Activated T-helper 9 cell treated with anti-CD3 and anti-CD28 coated beads, Interleukin-2, amount 50 U/mL, for 16 hours (primary cell): ENCODE data around the gene TLE4.
A peak's percentile ranks its signal among the peaks of the same experiment; 100 is the strongest.

ENCODE experiments used
- DNase-seq: peaks from one replicate; pipeline ENCODE4 v3.0.0-alpha.2; 2020; ENCODE audit warnings: low read depth

TLE4 gene

DNA sequence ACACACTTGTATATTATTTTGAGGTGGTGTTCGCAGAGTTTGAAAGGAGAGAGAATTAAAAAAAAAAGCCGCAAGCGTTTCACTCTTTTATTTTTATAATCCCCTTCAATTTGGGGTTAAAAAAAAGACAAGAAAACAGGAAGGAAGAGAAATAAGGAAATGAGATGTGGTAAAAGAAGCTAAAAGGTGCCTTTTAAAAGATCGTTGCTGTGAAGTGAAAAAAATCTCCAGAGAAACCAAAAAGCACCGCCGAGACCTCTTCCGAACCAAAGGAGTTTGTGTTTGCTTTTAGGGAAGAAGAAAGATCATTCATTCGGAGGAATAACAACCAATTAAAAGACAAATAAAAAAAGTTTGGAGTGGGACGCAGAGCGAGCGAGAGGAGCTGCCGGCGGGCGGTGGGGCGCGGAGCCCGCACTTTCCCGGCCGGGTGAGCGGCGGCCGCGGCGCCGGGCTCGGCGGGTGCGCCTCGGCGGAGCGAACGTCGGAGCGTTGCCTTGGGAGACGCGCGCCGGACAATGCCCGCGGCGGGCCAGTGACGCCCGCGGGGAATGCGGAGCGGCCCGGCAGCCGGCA, 355 bp downstream of the TLE4 start:
- DNase-seq = no peak

DNA sequence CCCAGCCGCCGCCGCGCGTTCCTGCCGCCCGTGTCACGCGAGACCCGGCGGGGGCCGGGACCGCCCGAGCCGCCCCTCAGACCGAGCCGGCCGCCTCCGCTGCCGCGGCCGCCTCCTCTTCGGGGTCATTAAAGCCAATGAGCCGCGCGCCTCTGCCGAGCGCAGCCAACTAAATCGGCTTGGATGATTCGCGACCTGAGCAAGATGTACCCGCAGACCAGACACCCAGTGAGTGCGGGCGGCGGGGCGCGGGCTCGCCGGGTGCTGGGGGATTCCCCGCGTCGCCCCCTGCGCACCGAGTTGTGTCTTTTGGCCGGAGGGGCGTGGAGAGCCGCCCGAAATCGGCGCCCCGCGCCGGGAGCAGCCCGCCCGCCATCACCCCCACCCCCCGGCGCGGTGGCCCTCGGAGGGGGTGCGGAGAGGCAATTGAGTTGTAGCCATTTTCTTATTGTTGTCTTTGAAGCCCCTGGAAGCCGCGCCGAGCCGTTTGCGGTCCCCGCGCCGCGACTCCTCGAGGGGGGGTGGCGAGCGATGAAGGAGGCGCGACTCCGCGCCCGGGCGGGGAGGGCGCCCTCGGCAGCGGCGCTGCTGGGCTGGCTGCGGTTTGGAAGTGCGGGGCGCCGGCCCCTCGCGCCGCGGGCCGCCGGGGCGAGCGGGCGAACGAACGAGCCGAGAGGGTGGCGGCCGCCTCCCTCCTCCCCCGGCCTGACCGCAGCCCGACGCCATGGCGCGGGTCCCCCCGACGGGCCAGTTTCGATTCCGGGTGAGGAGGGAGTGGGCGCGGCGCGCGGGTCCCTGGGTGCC, 1.0 kb downstream of the TLE4 start:
- peak; percentile 53 for DNase-seq

DNA sequence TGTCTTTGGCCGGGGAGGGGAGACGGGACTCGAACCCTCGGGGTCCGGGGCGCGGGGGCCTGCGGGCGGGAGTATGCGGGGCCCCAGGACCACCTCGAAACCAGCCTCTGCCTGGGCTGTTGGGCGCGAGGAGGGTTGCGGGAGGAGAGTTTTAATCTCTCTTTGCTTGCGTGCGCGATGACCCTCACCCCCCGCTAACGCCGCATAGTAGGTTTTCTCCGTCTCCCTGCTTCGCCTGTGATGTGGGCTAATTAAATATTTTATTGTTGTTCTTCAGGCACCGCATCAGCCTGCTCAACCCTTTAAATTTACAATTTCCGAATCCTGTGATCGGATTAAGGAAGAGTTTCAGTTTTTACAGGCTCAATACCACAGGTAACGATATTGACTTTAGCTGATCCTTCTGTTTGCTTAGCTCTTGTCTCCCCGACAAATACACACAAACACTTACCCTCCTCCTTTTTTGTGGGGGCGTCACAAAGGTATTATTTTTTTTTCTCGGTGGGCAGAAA, 1.7 kb downstream of the TLE4 start:
- DNase-seq = no peak

DNA sequence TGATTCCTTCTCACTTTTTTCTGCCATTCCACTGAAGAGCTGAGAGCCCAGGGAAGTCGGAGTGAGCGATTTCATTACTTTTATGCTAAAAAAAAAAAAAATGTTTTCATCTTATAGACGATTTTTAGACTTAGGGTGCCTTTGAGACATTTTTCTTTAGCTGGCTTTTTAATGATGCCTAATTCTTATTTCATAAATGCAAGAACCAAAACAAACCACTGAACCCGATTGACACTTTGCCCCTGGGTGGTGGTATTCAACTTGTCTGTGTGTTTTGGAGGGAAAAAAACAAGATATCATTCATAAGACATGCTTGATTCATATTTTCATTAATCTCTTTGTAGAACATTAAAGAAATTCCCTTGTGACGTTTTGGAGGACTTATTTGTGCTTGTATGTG, 2.4 kb downstream of the TLE4 start:
- DNase-seq = no peak

DNA sequence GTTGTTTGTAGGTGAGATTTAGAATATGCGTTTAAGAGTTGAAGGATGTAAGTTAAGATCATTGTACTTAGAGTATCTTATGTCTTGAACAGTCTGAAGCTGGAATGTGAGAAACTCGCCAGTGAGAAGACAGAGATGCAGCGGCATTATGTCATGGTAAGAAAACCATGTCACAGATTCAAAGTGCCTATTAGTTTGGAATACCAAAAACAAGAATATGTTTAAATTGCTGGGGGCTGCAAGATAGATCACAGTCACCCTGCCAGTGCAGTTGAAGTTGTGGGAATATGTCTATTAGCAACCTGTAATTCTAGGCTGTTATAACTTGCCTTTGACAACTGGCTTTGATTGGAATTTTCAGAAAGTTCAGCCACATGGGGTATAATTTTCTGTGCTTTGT, 3.0 kb downstream of the TLE4 start:
- no peak for DNase-seq

DNA sequence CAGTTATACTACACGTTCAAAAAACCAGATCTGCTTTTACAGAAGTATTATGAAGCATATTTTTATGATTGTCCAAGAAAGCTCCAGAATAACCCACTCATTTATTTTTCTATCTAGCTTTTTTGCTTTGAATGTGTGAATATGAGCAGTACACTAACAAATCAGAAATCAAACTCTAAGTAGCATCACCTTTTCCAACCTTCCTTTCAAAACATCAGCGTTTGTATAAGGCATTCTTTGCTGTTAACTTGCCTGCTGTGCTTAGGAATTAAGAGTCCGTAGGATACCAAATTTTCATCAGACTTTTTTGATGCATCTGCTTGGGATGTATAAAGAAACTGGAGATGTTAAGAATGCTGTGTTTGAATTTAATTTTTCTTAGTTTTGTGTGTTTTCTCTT, 3.8 kb downstream of the TLE4 start:
- DNase-seq = no peak

DNA sequence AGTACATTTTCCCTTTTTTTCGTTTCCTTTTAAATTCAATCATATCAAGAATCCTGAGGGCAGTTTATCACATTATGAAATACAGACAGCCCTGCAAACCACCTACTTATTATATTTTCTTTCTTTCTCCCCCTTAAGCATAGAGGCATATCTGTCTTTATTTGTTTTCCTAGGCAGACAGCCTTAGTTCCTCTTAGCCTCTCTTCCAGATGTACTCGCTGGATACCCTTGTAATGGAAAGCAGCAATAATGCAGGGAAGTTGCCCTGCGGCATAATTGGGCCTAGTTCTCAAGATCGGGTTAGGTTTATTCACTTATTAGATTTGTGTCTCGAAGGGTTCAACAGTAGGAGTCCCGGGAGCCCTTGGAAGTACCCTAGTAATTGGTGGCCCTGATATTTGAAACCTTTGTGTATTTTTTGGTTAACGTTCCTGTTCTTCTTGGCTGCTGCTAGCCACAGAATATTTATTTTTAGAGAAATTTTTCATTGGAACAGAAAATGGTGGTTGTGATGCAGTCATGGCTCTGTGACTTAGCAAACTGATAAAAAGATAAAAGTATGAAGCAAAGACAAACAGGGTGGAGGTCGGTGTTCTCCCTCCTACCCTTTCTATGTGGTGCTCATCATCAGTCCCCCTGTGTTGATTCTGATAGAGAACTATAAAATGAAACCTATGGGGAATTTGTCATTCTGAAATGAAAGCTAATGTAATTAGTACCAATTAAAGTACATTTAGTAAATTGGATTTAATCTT, 6.4 kb downstream of the TLE4 start:
- no peak for DNase-seq

DNA sequence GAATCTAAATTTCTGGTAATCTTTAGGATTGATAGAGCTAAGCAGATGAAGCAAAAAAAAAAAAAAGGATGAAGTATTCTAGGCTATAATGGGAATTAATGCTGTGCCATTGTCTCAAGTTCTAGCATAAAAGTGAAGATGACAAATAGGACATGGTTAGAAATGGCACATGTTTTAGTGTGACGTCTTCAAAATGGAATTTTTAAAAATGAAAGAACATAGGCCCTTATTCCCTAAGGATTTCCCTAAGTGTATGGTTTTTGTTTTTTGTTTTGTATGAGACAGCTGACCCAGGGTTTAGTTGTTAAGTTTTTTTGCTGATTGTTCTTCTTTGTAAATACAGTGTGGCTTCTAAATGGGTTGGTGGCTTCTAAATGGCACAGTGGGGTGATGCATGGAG, 7.1 kb downstream of the TLE4 start:
- DNase-seq = no peak

DNA sequence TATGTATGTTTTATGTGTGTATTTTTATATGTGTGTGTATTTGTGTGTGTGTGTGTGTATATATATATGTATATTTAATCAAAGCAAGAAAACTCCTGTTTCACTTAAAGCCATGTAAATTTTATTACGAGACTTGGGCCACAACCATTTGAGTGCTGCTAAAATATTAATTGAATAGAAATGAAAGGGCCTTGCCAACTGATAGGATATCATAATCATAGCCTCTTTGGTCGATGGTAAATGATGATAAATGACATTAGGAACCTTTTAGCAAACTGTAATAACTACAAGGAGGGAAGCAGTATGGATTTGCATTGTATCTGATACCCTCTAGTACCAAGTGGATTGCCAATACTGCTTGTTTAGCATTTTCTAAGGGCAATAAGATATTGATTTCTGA, 7.9 kb downstream of the TLE4 start:
- no peak for DNase-seq

DNA sequence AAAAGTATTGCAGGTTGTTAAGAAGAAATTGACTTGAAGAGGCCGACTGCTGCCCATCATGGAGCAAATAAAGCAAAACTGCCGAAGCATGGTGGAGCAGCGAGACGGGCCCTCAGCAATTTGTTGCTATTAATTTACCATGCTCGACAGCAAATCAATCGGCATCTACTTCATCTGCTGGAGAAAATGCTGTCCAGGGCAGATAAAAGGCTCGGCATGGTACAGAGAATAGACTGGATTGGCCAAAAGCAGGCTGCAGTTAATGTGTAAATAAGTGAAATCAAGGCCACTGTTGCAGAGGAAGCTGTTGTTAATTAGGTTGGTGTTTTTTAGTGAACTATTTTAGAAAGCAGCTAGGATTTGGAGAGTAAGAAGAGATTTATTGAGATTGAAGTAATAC, 8.3 kb downstream of the TLE4 start:
- DNase-seq = no peak

DNA sequence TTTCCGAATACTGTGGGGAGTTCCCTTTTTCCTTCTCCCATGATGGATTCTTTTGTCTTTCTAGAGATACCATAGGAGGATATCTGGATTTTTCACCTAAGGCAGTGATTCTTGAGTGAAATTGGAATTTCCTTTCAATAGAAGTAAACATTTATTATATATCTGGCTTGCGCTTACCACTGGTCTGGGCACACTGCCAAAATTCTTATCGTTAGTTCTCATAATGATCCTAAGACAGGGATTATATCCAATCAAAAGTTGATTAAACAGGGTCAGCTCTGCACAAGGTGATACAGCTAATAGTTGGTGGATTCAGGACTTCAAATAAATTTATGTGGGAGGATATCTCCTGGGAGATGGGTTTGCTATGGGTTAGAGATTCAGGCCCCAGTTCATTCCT, 9.6 kb downstream of the TLE4 start:
- DNase-seq = no peak

DNA sequence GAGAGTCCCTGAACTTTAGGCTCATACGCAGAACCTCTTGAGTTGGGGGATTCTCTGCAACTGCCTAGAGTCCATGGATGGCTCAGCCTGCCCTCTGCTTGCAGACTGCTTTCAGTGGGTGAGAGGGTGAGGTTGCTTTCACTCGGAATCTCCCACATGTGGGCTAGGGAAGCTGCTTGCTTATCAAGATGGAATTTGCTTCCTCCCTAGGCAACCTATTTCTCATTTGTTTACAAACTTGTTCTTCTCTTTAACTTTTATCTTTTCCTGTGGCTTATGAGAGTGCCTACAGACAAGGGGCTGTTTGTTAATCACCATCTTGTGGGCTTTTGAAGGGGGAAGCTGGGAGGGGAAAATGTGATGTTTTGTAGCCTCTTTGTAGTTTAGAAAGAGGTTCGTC, 10.0 kb downstream of the TLE4 start:
- no peak for DNase-seq

DNA sequence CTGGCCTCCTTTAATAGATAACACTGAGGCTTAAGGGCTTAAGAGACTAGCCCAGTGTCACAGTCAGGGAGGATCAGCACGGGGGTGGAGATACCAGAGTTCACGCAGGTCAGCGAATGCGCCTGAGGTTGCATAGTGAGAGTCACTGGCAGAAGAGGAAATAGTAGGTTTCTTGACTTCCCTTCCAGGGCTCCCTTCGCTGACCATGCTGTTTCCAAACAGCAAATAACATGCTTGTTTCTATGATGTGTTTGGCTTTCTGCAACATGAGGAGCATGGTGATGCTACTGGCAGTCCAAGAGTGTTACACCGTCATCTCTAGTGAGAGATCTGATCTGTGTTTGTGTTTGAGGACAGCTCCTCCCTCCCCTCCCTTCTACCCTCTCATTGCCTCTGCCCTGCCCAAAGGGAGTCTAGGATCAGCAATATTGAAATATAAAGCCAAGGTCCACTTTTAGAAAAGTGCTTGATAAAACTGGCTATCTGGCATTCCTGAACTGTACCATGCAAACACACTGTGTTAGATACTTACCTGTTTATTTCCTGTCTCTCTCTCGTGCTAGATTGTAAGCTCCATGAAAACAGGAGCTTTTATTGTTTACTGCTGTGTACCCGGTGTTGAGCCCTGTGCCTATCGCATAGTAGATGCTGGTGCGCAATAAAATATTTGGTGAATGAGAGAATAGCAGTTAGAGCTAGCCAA, 12.3 kb downstream of the TLE4 start:
- no peak for DNase-seq

DNA sequence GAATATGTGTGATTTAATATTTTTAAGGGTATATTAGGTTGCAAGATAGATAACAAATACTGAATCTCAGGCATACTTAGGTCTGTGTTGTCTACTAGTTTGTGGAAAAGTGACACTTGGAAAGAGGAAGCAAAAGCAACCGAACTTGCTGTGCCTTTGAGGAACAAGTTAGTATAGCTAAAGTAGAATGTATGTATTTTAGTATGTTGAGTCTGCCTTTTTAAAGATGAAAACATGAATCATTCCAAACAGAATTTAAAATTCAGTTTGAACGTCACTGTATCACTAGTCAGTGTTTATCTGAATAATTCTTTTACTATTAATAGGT, 12.9 kb downstream of the TLE4 start:
- DNase-seq = no peak

DNA sequence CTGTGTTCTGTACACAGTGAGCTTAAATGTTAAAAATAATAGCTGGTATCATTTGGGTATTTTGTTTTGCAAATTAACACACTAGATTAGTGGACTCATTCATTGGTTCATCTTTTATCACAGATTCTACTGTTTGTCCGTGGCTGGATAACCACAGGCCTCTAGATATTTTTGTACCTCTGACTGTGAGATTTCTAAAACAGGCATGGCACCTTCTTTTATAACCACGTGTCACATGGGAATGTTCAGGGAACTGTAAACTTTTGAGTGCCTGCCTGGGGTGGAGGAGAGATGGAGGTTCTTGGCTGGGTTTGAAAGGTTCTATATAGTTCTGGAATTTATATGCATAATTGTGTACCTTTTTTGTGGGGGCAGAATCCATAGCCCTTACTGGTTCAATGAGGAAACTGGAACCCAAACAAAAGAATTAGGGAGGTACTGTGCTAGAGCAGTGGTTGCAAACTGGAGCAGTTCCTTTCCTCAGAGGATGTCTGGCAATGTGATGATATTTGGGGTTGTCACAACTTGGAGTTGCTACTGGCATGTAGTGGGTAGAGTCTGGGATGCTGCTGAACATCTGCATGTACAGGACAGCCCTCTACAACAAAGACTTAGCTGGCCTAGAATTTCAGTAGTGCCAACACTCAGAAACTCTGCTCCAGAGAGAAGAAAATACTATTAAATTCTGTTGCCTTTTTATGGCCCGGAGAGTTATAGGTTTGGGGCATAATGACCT, 16.9 kb downstream of the TLE4 start:
- no peak for DNase-seq

DNA sequence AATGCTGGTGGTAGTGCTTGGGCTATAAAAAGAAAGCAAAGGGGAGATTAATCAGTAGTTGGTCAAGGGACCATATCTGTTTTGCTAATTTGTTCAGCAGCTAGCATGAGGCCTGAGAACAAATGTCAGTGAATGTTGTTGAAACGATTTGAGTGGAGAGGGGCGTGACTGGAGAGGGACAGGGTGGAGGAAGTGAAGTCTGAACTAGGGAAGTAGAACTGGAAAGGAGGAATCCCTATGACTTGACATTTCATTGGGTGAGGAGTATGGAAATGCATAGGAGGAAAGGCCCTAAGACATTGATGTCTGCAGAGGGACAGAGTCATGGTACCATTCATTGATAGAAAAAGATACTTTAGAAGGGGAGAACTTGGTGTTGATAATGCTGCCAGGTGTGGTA, 19.7 kb downstream of the TLE4 start:
- DNase-seq = no peak

DNA sequence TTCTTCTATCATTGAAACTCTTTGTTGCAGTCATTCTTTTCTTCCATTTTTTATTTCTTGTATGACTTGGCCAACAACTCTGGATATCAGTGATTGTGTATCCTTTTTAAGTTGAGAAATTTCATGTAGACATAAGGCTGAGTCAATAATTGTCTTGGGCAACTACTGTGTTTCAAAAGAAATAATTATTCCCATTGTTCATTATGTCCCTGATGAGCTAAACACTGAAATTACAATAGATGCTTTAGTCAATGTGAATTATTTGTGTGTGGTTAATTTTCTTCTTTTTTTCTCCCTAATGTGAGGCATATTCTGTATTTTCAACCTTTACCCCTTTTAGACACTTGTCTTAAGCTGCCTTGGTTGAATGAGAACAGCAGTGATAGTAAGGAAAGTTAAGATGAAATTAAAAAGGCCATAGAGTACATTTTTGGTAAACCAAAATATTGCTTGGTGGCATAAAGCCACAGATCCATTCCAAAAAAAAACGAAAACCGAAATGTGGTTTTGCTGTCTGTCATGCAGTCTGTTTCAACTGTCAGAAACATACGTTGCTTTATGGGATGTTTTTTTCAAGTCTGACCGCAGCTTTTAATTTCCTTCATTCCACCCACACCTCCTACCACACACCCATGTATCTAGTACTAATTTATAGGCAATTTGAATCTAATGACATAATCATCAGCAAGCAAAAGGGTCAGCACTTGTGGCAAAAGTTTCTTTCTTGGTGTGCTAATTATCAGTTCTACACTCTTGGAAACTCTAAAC, 21.1 kb downstream of the TLE4 start:
- DNase-seq = no peak

DNA sequence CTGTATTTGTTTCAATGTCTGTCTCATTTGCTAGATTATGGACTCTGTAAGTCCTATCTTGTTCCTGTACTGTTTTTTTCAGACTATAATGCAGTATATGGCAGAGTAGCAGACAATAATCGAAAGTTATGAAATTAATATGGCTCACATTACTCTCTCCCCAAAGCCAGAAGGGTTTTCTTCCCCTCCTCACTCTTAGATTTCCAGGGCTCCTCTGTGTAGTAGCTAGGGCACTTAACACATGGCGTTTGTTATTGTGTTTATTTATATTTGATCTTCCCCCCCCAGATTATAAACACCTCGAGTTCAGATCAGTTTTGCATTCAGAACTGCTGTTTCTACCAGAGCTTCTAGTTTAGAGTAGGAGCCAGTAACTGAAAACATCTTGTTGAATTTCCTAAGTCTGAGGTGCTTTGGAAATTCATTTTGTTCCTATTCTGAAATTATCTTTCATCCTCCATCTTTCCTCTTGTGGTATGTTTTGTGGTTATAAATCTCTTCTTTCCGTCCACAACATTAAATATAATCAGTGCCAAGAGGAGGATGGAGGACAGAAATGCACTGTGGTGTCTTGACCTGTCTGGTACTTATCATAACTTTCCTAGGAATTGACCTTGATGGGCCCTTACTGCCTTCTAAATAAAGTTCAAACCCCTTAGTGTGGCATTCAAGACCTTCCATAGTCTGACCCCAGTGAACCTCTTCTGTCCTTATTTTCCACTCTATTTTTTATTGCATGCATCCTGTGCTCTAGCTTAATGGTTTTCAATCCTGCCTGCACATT, 27.0 kb downstream of the TLE4 start:
- no peak for DNase-seq

DNA sequence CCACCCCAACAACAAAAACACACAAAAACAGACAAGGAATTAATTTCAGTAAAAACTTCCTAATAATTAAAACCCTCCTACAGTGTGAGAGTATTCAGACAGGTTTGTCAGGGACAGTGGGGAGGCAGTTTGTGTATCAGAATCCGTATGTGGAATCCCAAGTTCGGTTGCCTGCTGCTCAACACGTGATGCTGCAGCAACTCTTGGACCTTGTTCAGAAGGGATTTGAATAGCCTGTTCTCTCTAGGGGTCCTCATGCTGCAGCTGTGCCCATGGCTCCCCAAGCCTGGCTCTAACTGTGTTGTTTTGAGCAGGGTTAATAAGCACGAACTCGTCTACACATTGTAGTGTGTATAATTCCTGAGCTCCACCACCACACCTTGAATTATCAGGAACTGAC, 28.7 kb downstream of the TLE4 start:
- no peak for DNase-seq

DNA sequence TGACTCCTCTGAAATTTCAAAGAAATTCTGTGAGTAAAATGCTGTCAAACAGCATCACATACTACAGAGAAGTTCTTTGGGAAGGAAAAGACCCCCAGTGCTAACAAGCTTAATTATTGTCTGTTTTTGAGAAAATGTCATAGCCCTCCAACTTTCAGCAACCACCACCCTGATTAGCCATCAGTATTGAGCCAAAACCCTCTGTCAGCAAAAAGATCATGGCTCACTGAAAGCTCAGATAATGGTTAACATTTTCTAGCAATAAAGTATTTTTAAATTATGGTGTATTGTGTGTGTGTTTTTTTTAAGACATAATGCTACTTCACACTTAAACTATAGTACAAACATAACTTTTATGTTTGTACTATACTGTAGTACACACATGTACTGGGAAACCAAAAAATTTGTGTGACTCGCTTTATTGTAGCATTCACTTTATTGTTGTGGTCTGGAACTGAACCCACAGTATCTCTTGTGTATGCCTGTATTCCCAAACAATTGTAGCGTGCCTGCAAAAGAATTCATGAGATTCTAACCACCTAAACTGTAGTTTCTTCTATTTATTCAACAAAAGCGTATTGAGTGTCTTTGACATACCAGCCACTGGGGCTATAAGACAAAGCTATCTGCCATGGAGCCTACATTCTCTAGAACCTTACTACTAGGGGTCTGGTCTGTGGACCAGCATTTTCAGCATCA, 31.6 kb downstream of the TLE4 start:
- no peak for DNase-seq
